Neural cell (in vitro differentiated cells): Measurements from ENCODE around the gene TRIM37. TPM values are rescaled to one million over a fixed set of nuclear protein-coding genes. Genes with fewer than 3 reads are reported as not detected.

Experiments used
- H2AFZ ChIP-seq: fragments of 200-600, 300-800 bp; sonication (generic), shearing (Covaris generic); 2 replicates; pipeline ENCODE4 v1.6.0; 2014; ENCODE audit warnings: low read depth, mild to moderate bottlenecking, antibody characterized with exemption, low read length, moderate library complexity
- H3F3A ChIP-seq: fragments of 200-600 bp; shearing (Covaris generic); 2 replicates; pipeline ENCODE4 v1.6.1; 2016; ENCODE audit warnings: mild to moderate bottlenecking, moderate library complexity, mixed read lengths, antibody characterized with exemption, low read length; ENCODE audit not compliant: insufficient read depth, poor library complexity, severe bottlenecking
- H3K27ac ChIP-seq: fragments of 200-600, 300-800 bp; sonication (generic), shearing (Covaris generic); 2 replicates; pipeline ENCODE4 v1.5.1; 2014; ENCODE audit warnings: mild to moderate bottlenecking, low read length, moderate library complexity
- H3K27me3 ChIP-seq: fragments of 300-800, 200-600 bp; sonication (generic), shearing (Covaris generic); 2 replicates; pipeline ENCODE4 v1.6.0; 2014; ENCODE audit warnings: mild to moderate bottlenecking, low read depth, low read length, moderate library complexity; ENCODE audit not compliant: insufficient read depth
- H3K36me3 ChIP-seq: fragments of 300-800, 200-600 bp; sonication (generic), shearing (Covaris generic); 2 replicates; pipeline ENCODE4 v1.5.1; 2014; ENCODE audit warnings: mild to moderate bottlenecking, antibody characterized with exemption, low read length, moderate library complexity; ENCODE audit not compliant: insufficient read depth
- H3K4me2 ChIP-seq: fragments of 300-800, 200-600 bp; sonication (generic), shearing (Covaris generic); 2 replicates; pipeline ENCODE4 v1.6.0; 2014; ENCODE audit warnings: mild to moderate bottlenecking, low read length
- H3K4me3 ChIP-seq: fragments of 300-800, 200-600 bp; sonication (generic), shearing (Covaris generic); 2 replicates; pipeline ENCODE4 v1.5.1; 2014; ENCODE audit warnings: mild to moderate bottlenecking, low read length, moderate library complexity
- H3K79me2 ChIP-seq: fragments of 200-600 bp; shearing (Covaris generic); replicated peaks from 2 replicates; pipeline ENCODE4 v1.6.0; 2014; ENCODE audit warnings: mild to moderate bottlenecking, low read length, moderate library complexity; ENCODE audit not compliant: insufficient read depth
- H3K9ac ChIP-seq: fragments of 300-800, 200-600 bp; sonication (generic), shearing (Covaris generic); 2 replicates; pipeline ENCODE4 v1.6.1; 2016; ENCODE audit warnings: mild to moderate bottlenecking, low read length, mixed read lengths
- H3K9me2 ChIP-seq: fragments of 200-600 bp; shearing (Covaris generic); 2 replicates; pipeline ENCODE4 v1.6.1; 2016; ENCODE audit warnings: mild to moderate bottlenecking, low read length, mixed read lengths; ENCODE audit not compliant: insufficient read depth
- H3K9me3 ChIP-seq: fragments of 200-600, 300-800 bp; sonication (generic), shearing (Covaris generic); 2 replicates; pipeline ENCODE4 v1.6.1; 2016; ENCODE audit warnings: mild to moderate bottlenecking, mixed run types, low read length, moderate library complexity, mixed read lengths
- H4K20me1 ChIP-seq: fragments of 200-600 bp; shearing (Covaris generic); 2 replicates; pipeline ENCODE4 v1.6.1; 2016; ENCODE audit warnings: mild to moderate bottlenecking, mixed run types; ENCODE audit not compliant: insufficient read depth
- EP300 ChIP-seq: fragments of 450-650 bp; conservative IDR thresholded peaks from 2 replicates; pipeline ENCODE4 v1.6.1; 2014; ENCODE audit warnings: antibody characterized with exemption, mild to moderate bottlenecking, moderate library complexity; ENCODE audit not compliant: poor library complexity, severe bottlenecking
- EZH2 ChIP-seq: fragments of 200-600, 300-800 bp; shearing (Covaris generic), sonication (generic); IDR thresholded peaks from 2 replicates; pipeline ENCODE4 v1.6.1; 2014; ENCODE audit warnings: antibody characterized with exemption, low read length, borderline replicate concordance, mild to moderate bottlenecking; ENCODE audit not compliant: insufficient read depth, poor library complexity, severe bottlenecking
- MXI1 ChIP-seq: fragments of 450-650 bp; conservative IDR thresholded peaks from 2 replicates; pipeline ENCODE4 v1.6.1; 2014; ENCODE audit warnings: antibody characterized with exemption, mild to moderate bottlenecking; ENCODE audit not compliant: poor library complexity, severe bottlenecking
- POLR2AphosphoS5 ChIP-seq: IDR thresholded peaks from 2 replicates; pipeline ENCODE4 v1.6.1; 2012
- RAD21 ChIP-seq: fragments of 450-650 bp; conservative IDR thresholded peaks from 2 replicates; pipeline ENCODE4 v1.6.1; 2014; ENCODE audit warnings: antibody characterized with exemption, mild to moderate bottlenecking, moderate library complexity
- SMC3 ChIP-seq: fragments of 450-650 bp; conservative IDR thresholded peaks from 2 replicates; pipeline ENCODE4 v1.6.1; 2014; ENCODE audit warnings: antibody characterized with exemption, mild to moderate bottlenecking, moderate library complexity; ENCODE audit not compliant: poor library complexity
- TAF1 ChIP-seq: IDR thresholded peaks from 2 replicates; pipeline ENCODE4 v1.6.1; 2012; ENCODE audit warnings: low read depth
- polyA plus RNA-seq: library from polyadenylated mRNA; depleted of rRNA; stranded (reverse); fragments of >200 nt; gene quantifications from 2 replicates; pipeline ENCODE4 v1.2.3, GENCODE V29; 2014
- TF ChIP-seq, protein P1 (sequence below): fragments of 450-650 bp; IDR thresholded peaks from 2 replicates; pipeline ENCODE4 v1.5.1; 2014; ENCODE audit warnings: antibody characterized with exemption, mild to moderate bottlenecking, moderate library complexity; ENCODE audit not compliant: poor library complexity, severe bottlenecking
- TF ChIP-seq, protein P2 (sequence below): IDR thresholded peaks from 2 replicates; pipeline ENCODE4 v1.6.1; 2012; ENCODE audit warnings: borderline replicate concordance

The TRIM37 gene
- polyA plus RNA-seq, 1 donor from 2014 or later, result 65.2 TPM

DNA sequence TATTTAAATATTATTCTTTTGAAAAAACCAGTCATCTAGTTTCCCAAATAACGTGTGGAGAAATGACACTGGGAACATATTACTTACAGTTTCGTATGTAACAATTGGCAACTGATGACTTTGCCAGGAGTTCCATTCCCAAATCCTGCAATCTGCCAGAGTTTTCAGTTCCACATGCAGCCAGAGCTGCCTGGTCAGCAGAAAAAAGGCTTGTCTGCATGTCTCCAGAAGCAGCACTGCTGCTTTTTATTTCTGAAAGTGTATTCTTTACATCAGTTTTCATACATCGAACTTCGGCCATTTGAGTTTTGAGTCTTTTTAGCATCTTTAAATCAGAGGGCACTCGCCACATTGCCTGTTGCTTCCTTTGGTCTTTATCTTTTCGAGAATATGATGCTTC is 78.4 kb downstream of the TRIM37 start:
- no peak overlapping the region for H3K27ac ChIP-seq
- H3K4me3 ChIP-seq, result no peak overlapping the region
- H3K27me3 ChIP-seq, result no peaks in the 10 kb centered on the region
- no peaks in the 10 kb centered on the region for H3K9me2 ChIP-seq
- no peak overlapping the region for H3K9ac ChIP-seq
- H4K20me1 ChIP-seq, result no peaks in the 10 kb centered on the region
- no peak overlapping the region for H3K4me2 ChIP-seq
- no peaks in the 10 kb centered on the region for H3K9me3 ChIP-seq
- H3K36me3 ChIP-seq, result no peaks in the 10 kb centered on the region
- no peak for TF ChIP-seq TAF1
- no peak for TF ChIP-seq MXI1
- TF ChIP-seq SMC3, result no peak
- TF ChIP-seq RAD21, result no peak
- TF ChIP-seq EZH2, result no peak
- TF ChIP-seq EP300, result no peak
- TF ChIP-seq, protein P1, sequence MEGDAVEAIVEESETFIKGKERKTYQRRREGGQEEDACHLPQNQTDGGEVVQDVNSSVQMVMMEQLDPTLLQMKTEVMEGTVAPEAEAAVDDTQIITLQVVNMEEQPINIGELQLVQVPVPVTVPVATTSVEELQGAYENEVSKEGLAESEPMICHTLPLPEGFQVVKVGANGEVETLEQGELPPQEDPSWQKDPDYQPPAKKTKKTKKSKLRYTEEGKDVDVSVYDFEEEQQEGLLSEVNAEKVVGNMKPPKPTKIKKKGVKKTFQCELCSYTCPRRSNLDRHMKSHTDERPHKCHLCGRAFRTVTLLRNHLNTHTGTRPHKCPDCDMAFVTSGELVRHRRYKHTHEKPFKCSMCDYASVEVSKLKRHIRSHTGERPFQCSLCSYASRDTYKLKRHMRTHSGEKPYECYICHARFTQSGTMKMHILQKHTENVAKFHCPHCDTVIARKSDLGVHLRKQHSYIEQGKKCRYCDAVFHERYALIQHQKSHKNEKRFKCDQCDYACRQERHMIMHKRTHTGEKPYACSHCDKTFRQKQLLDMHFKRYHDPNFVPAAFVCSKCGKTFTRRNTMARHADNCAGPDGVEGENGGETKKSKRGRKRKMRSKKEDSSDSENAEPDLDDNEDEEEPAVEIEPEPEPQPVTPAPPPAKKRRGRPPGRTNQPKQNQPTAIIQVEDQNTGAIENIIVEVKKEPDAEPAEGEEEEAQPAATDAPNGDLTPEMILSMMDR, result no peak
- TF ChIP-seq POLR2AphosphoS5, result no peak
- TF ChIP-seq, protein P2, sequence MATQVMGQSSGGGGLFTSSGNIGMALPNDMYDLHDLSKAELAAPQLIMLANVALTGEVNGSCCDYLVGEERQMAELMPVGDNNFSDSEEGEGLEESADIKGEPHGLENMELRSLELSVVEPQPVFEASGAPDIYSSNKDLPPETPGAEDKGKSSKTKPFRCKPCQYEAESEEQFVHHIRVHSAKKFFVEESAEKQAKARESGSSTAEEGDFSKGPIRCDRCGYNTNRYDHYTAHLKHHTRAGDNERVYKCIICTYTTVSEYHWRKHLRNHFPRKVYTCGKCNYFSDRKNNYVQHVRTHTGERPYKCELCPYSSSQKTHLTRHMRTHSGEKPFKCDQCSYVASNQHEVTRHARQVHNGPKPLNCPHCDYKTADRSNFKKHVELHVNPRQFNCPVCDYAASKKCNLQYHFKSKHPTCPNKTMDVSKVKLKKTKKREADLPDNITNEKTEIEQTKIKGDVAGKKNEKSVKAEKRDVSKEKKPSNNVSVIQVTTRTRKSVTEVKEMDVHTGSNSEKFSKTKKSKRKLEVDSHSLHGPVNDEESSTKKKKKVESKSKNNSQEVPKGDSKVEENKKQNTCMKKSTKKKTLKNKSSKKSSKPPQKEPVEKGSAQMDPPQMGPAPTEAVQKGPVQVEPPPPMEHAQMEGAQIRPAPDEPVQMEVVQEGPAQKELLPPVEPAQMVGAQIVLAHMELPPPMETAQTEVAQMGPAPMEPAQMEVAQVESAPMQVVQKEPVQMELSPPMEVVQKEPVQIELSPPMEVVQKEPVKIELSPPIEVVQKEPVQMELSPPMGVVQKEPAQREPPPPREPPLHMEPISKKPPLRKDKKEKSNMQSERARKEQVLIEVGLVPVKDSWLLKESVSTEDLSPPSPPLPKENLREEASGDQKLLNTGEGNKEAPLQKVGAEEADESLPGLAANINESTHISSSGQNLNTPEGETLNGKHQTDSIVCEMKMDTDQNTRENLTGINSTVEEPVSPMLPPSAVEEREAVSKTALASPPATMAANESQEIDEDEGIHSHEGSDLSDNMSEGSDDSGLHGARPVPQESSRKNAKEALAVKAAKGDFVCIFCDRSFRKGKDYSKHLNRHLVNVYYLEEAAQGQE, result no peak
- H3K79me2 ChIP-seq, result no peaks in the 10 kb centered on the region
- H2AFZ ChIP-seq, result no peak overlapping the region
- H3F3A ChIP-seq, result no peaks in the 10 kb centered on the region

DNA sequence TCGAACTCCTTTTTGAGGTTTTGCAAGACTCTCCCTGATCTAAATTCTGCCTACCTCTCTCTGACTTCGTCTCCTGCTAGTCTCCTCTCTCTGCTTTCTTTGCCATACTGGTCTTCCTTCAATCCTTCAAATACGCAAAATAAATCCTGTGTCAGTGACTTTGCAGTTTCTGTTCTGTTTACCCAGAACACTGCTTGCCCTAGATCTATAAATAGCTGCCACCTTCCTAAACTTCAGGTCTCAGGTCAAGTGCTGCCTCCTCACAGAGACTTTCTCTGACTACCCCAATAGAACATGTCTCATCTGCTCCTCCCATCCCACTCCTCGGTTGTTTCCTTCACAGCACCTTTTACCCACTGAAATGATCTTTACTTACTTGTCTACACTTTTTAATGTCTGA is 78.9 kb downstream of the TRIM37 start:
- Histone ChIP-seq H3K36me3 (no peaks in the 10 kb centered on the region), H4K20me1 (no peaks in the 10 kb centered on the region), H3K4me2 (no peak overlapping the region), H3K4me3 (no peak overlapping the region), H3K9ac (no peak overlapping the region), H3K27ac (no peak overlapping the region), H3K27me3 (no peaks in the 10 kb centered on the region), H3F3A (no peaks in the 10 kb centered on the region), H2AFZ (no peak overlapping the region), H3K9me2 (no peaks in the 10 kb centered on the region), H3K9me3 (no peaks in the 10 kb centered on the region), H3K79me2 (no peaks in the 10 kb centered on the region)
- TF ChIP-seq RAD21 (no peak), SMC3 (no peak), EP300 (no peak), EZH2 (no peak), POLR2AphosphoS5 (no peak), MXI1 (no peak), TAF1 (no peak)
- TF ChIP-seq, protein P1, result no peak
- TF ChIP-seq, protein P2, result no peak
